IMR-90 (cell line): ENCODE measurements around the gene SLC30A1. TPM values are rescaled to one million over a fixed set of nuclear protein-coding genes. Genes with fewer than 3 reads are reported as not detected.

Source experiments
- ATAC-seq: fragments of 200-7000 bp; cut with Tn5 transposase; 2 replicates; pipeline ENCODE4 v1.9.1; 2020; ENCODE audit warnings: low read depth, mild to moderate bottlenecking, moderate library complexity
- BruUV-seq: library from RNA; stranded (reverse); fragments of 400-500 nt; replicated peaks from 2 replicates; lab custom pipeline; 2021; lab: Mats Ljungman, UMichigan
- CTCF ChIA-PET: fragments of 300-600 bp; formaldehyde crosslinking; extraction: SDS; loops from one replicate; lab custom pipeline; 2021; ENCODE audit warnings: antibody characterized with exemption; lab: Yijun Ruan, JAX
- POLR2A ChIA-PET: fragments of 300-600 bp; sonication (Branson Sonifier 250); formaldehyde crosslinking; loops from one replicate; lab custom pipeline; 2022; ENCODE audit warnings: antibody characterized with exemption; ENCODE audit not compliant: unreplicated experiment; lab: Charles Lee
- DNase-seq: peaks from one replicate; pipeline ENCODE4 v3.0.0; 2013
- H2AFZ ChIP-seq: replicated peaks from 2 replicates; pipeline ENCODE3; 2013; ENCODE audit warnings: low read length, mild to moderate bottlenecking; ENCODE audit not compliant: poor library complexity
- H2AK5ac ChIP-seq: 2 replicates; pipeline ENCODE4 v1.6.1; 2013; ENCODE audit warnings: low read depth, low read length, inconsistent platforms
- H2AK9ac ChIP-seq: replicated peaks from 2 replicates; pipeline ENCODE3; 2013; ENCODE audit warnings: mild to moderate bottlenecking, low read depth, low read length, moderate library complexity; ENCODE audit not compliant: poor library complexity
- H2BK120ac ChIP-seq: 2 replicates; pipeline ENCODE4 v1.6.1; 2013; ENCODE audit warnings: low read depth, low read length, inconsistent platforms
- H2BK15ac ChIP-seq: 3 replicates; pipeline ENCODE4 v1.6.1; 2013; ENCODE audit warnings: low read depth, low read length, inconsistent platforms
- H2BK20ac ChIP-seq: 2 replicates; pipeline ENCODE4 v1.6.1; 2013; ENCODE audit warnings: low read depth, mild to moderate bottlenecking, inconsistent platforms, low read length, moderate library complexity
- H2BK5ac ChIP-seq: 2 replicates; pipeline ENCODE4 v1.6.1; 2013; ENCODE audit warnings: mild to moderate bottlenecking, low read depth, low read length, inconsistent platforms; ENCODE audit not compliant: poor library complexity, severe bottlenecking
- H3K14ac ChIP-seq: replicated peaks from 2 replicates; pipeline ENCODE4 v1.6.1; 2013; ENCODE audit warnings: low read depth, low read length, inconsistent platforms
- H3K18ac ChIP-seq: 2 replicates; pipeline ENCODE4 v1.6.1; 2013; ENCODE audit warnings: low read depth, low read length, control low read depth
- H3K23ac ChIP-seq: 2 replicates; pipeline ENCODE4 v1.6.1; 2013; ENCODE audit warnings: low read depth, low read length, inconsistent platforms
- H3K27ac ChIP-seq: 2 replicates; pipeline ENCODE4 v1.5.1; 2013; ENCODE audit warnings: mild to moderate bottlenecking, control low read depth, low read length; ENCODE audit not compliant: insufficient read depth
- H3K27me3 ChIP-seq: 2 replicates; pipeline ENCODE4 v1.6.1; 2013; ENCODE audit warnings: low read length; ENCODE audit not compliant: control insufficient read depth, insufficient read depth
- H3K36me3 ChIP-seq: 2 replicates; pipeline ENCODE4 v1.6.1; 2013; ENCODE audit warnings: low read length, mixed read lengths; ENCODE audit not compliant: control insufficient read depth, insufficient read depth
- H3K4ac ChIP-seq: 2 replicates; pipeline ENCODE4 v1.6.1; 2013; ENCODE audit warnings: low read depth, low read length, inconsistent platforms
- H3K4me1 ChIP-seq: 2 replicates; pipeline ENCODE4 v1.6.1; 2013; ENCODE audit warnings: low read length, mixed read lengths; ENCODE audit not compliant: control insufficient read depth, insufficient read depth
- H3K4me2 ChIP-seq: 2 replicates; pipeline ENCODE4 v1.6.1; 2013; ENCODE audit warnings: low read depth, mild to moderate bottlenecking, control low read depth, low read length, moderate library complexity
- H3K4me3 ChIP-seq: 2 replicates; pipeline ENCODE4 v1.5.1; 2013; ENCODE audit warnings: low read depth, mild to moderate bottlenecking, control low read depth, low read length, moderate library complexity; ENCODE audit not compliant: insufficient read depth
- H3K56ac ChIP-seq: 2 replicates; pipeline ENCODE4 v1.6.1; 2013; ENCODE audit warnings: low read length, inconsistent platforms; ENCODE audit not compliant: insufficient read depth; ENCODE audit errors: extremely low read depth
- H3K79me1 ChIP-seq, 2 experiments: 2 replicates each; pipeline ENCODE4 v1.6.1; 2013; ENCODE audit warnings: low read length in 2 of 2, inconsistent platforms in 1 of 2, low read depth in 1 of 2
- H3K9ac ChIP-seq: 2 replicates; pipeline ENCODE4 v1.6.1; 2013; ENCODE audit warnings: low read depth, low read length, control low read depth
- H3K9me1 ChIP-seq: 2 replicates; pipeline ENCODE4 v1.6.1; 2013; ENCODE audit warnings: low read length, inconsistent platforms; ENCODE audit not compliant: insufficient read depth
- H3K9me3 ChIP-seq: 2 replicates; pipeline ENCODE4 v1.6.1; 2013; ENCODE audit warnings: low read length; ENCODE audit not compliant: control insufficient read depth, insufficient read depth
- H4K20me1 ChIP-seq: 2 replicates; pipeline ENCODE4 v1.6.1; 2013; ENCODE audit warnings: low read length, inconsistent platforms; ENCODE audit not compliant: insufficient read depth
- H4K5ac ChIP-seq: 2 replicates; pipeline ENCODE4 v1.6.1; 2013; ENCODE audit warnings: mild to moderate bottlenecking, low read depth, low read length, control low read depth
- H4K8ac ChIP-seq, 2 experiments: 2 replicates each; pipeline ENCODE4 v1.6.1; 2013; ENCODE audit warnings: low read depth in 2 of 2, low read length in 2 of 2, control low read depth in 1 of 2, inconsistent platforms in 1 of 2
- H4K91ac ChIP-seq: 2 replicates; pipeline ENCODE4 v1.6.1; 2013; ENCODE audit warnings: low read depth, low read length, inconsistent platforms; ENCODE audit not compliant: insufficient read depth
- BHLHE40 ChIP-seq: fragments of 150-350 bp; IDR thresholded peaks from 2 replicates; pipeline ENCODE4 v1.6.1; 2016; ENCODE audit warnings: mild to moderate bottlenecking, low read depth, low read length
- FOS ChIP-seq: fragments of 150-350 bp; IDR thresholded peaks from 2 replicates; pipeline ENCODE4 v1.6.1; 2016; ENCODE audit warnings: low read depth, low read length
- NFE2L2 ChIP-seq: fragments of 150-350 bp; IDR thresholded peaks from 2 replicates; pipeline ENCODE4 v1.6.1; 2016; ENCODE audit warnings: low read depth, mild to moderate bottlenecking, low read length
- POLR2A ChIP-seq: IDR thresholded peaks from 2 replicates; pipeline ENCODE4 v1.6.1; 2012; ENCODE audit warnings: mild to moderate bottlenecking, low read depth, low read length
- RCOR1 ChIP-seq: IDR thresholded peaks from 2 replicates; pipeline ENCODE4 v1.6.1; 2012; ENCODE audit warnings: mild to moderate bottlenecking, low read length, improper control_type of control experiment; ENCODE audit not compliant: insufficient replicate concordance
- SMC3 ChIP-seq: fragments of 150-350 bp; IDR thresholded peaks from 2 replicates; pipeline ENCODE4 v1.6.1; 2016; ENCODE audit warnings: low read depth, mild to moderate bottlenecking, antibody characterized with exemption, low read length, moderate library complexity
- USF2 ChIP-seq: fragments of 150-350 bp; IDR thresholded peaks from 2 replicates; pipeline ENCODE4 v1.6.1; 2017; ENCODE audit warnings: mild to moderate bottlenecking, antibody characterized with exemption, low read length, low read depth
- WGBS, 2 experiments: methylation state at CpG; one replicate each; pipeline versions ENCODE4 v1.1.5 to v1.1.7; 2013; ENCODE audit warnings: missing lambda C conversion rate in 2 of 2; ENCODE audit not compliant: insufficient read length in 1 of 2; ENCODE audit errors: extremely low coverage in 2 of 2; 5-methylcytosine and 5-hydroxymethylcytosine counted together
- dilution Hi-C: fragments of 300-500 bp; cut with HindIII; formaldehyde crosslinking; loops from one replicate; pipeline ENCODE4 v1.14.3; 2018; ENCODE audit warnings: low sequenced_read_pairs; ENCODE audit not compliant: unreplicated experiment
- in situ Hi-C: fragments of 300-500 bp; cut with MboI; formaldehyde crosslinking; loops from 3 replicates; pipeline ENCODE4 v1.14.3; 2019; ENCODE audit warnings: low sequenced_read_pairs, inconsistent platforms, mixed read lengths
- intact Hi-C: fragments of 100-400 bp; cut with micrococcal nuclease; formaldehyde crosslinking; loops from 2 replicates; pipeline ENCODE4 v1.10.0; 2022
- polyA plus RNA-seq, 3 experiments: library from polyadenylated mRNA; depleted of rRNA; stranded (reverse); fragments of >200 nt; gene quantifications; 2 replicates each; pipeline ENCODE4 v1.2.3, GENCODE V29; 2012; ENCODE audit warnings: low replicate concordance in 1 of 3
- total RNA-seq: library from RNA; depleted of rRNA; stranded (reverse); fragments of >200 nt; gene quantifications from 2 replicates; pipeline ENCODE4 v1.2.3, GENCODE V29; 2012

Gene SLC30A1
- total and polyA plus RNA-seq, 2 of the 4 experiments (the other 2 are of a cell fraction): 5.4 to 8.4 TPM

GRCh38 chr1:211527006-211527405 lies 52.0 kb downstream of the SLC30A1 start:
- Histone ChIP-seq H4K20me1 (no peaks in the 10 kb centered on the region), H3K9ac (no peak overlapping the region), H2AK9ac (no peak overlapping the region), H3K4me1 (no peaks in the 10 kb centered on the region), H3K23ac (no peak overlapping the region), H3K4me2 (no peak overlapping the region), H2AK5ac (no peak overlapping the region), H2AFZ (no peak overlapping the region), H3K14ac (no peak overlapping the region), H3K9me3 (no peaks in the 10 kb centered on the region), H3K27me3 (peaks cover 10% of the 10 kb centered on the region), H2BK20ac (no peak overlapping the region), H2BK15ac (no peak overlapping the region), H3K79me1 (no peaks in the 10 kb centered on the region), H2BK120ac (no peak overlapping the region), H3K4me3 (no peak overlapping the region), H3K27ac (no peak overlapping the region), H3K36me3 (no peaks in the 10 kb centered on the region), H4K8ac (no peak overlapping the region), H3K9me1 (no peaks in the 10 kb centered on the region), H4K91ac (no peak overlapping the region), H4K5ac (no peak overlapping the region), H3K4ac (no peak overlapping the region), H2BK5ac (no peak overlapping the region), H3K56ac (no peak overlapping the region), H3K18ac (no peak overlapping the region)
- dilution Hi-C loops (no loop called here), intact Hi-C loops (no loop called here), in situ Hi-C loops (no loop called here)
- ChIA-PET POLR2A (no interaction called here), CTCF (no interaction called here)
- DNase-seq: no peak
- ATAC-seq: no peak
- WGBS, 2 experiments: no CpG with 5 or more reads among the region's 3 CpGs
- no TSS peak for BruUV-seq
- TF ChIP-seq USF2 (no peak), FOS (no peak), POLR2A (no peak), SMC3 (no peak), BHLHE40 (no peak), NFE2L2 (no peak), RCOR1 (no peak)
